NCI-H1092 (cell line): ENCODE results near the gene MOGAT3.

ENCODE experiments used
- DNase-seq: peaks from one replicate; lab custom pipeline; 2025; lab: John Stamatoyannopoulos, UW

Gene MOGAT3

DNA sequence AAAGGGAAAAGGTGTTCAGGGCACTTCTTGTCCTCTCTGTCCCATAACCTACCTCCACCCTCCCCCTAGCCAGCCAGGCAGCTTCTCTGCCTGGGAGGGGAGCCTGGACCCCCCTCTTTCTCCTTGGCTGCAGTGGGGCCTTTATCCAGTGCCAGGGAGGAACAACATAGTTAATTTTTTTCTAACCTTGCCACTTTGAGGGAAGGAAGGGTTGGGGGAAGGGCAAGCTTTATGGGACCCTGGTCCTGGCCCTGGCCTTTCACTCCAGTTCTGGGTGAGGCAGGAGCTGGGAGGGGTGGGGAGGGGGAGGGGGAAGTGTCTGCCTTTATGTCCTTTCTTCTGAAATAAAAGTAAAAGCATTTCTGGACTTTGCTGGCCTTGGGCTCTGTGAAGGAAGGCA lies 39.9 kb downstream of the MOGAT3 start:
- no peak for DNase-seq

DNA sequence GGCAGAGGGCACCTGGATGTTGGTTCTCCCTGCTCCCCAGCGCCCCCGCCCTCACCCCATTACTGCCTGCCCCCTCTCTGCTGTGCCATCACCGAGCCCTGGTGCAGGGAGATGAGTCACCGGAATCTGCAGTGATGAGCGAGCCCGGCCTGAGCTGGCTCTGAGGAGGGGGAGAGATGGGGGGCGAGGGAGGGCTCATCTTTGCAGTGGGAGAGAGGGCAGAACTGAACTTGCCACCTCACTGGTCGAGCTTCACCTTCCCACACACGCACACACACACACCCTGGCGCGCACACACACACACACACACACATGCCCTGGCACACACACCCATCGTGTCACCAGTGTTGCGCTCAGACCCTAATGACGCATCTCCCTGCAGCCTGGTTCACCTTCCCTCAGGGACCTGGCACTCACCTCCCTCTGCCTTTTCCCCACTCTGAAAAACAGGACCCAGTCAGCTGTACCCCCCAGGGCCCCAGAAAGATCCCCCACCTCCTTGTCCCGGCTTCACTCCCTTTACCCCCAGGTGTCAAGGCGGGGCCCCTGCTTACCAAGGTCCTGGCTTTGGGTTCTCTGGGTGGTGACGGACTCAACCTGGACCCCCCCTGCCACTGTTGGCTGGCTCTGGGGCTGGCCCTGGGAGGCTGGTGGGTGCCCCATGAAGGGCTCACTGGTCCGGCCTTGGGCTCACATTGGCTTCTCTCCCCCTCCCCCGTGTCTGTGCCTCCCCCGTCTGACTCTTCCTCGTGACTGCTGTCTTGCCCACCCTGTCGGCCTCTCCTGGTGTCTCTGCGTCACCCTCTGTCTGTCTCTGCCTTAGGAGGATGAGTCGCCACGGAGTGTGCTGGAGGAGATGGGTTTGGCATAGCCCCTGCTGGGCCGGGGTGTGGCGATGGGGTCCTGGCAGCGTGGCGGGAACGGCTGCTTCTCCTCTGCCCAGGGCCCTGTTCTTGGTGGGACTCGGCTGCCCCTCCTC lies 40.9 kb downstream of the MOGAT3 start:
- no peak for DNase-seq

DNA sequence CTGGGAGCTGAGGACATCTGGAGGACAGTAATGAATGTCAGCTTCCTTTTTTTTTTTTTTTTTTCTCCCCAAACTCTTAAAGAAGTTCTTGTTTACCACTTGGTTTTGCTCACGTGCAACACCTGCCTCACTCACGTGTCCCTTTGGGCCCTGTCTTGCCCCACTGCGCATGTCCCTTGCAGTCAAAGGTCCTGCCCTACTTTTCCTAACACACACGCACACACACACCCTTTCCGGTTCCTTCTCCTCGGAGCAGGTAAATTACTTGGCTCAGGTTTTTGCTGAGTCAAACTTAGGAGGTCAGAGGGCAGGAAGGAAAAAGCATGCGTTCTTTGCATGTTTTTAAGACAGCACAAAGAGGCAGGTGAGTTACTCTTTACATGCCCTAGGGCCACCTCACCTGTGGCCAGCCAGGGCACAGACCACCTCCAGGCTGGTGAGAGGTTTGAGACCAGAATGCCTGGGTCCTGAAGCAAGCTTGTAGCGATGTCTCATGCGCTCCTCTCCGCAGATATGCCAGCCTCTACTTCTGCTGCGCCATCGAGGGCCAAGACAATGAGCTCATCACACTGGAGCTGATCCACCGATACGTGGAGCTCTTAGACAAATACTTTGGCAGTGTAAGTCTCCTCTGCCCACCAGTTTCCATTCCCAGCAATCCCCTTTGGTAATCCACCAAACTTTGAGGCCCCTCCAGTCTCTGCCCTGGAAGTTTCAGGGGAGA lies 43.8 kb downstream of the MOGAT3 start:
- no peak for DNase-seq

DNA sequence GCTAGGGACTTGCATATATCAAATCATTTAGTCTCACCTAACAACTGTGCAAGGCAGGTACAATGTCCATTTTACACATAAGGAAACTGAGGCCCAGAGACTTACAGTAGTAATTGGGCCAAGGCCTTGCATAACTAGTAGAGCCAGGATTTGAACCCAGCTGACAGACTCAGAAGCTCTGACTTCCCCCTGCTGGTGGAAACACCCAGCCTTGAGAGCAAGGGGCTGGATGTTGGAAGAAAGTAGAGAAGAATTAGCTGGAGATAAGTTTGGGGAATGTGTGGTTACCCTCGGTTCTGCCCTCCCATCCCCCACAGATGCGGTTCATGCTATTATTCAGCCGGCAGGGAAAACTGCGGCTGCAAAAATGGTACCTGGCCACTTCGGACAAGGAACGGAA lies 44.6 kb downstream of the MOGAT3 start:
- no peak for DNase-seq

DNA sequence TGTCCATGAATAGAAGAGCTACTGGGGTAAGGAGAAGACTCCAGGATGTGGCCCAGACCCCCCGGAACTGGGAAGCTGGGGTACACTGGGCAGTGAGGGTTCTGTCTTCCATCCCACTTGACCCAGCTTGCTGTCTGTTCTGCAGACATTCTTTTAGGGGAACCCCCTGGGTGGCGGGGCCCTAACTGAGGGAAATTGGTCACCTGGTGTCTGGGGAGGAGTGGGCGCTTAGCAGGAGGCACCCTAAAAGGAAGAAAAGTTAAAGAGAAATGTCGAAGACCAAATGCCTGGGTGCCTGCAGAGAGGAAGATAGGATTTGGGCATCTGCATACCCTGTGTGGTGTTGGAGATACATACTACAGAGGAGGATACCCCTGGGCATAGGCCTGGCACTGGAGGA lies 45.5 kb downstream of the MOGAT3 start:
- DNase-seq, result no peak

DNA sequence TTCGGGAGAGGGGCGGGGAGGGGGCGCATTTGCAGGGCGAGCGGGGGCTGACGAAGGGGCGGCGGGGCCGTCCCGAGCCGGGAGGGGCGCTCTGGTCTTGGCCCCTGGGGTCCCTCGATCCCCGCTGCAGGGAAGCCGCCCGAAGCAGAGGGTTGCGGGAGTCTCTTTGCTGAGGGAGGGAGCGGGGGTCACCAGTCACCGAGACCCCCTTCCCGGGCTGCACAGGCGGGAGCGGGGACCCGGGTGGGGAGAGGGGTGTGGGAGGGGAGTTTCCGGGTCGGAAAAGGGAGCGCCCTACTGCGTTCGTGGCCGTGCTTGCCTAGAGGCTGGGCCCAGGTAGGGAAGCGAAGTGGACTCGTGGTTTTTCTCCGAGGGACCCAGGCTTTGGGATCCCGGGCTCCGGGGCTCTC lies 46.1 kb downstream of the MOGAT3 start:
- DNase-seq, result no peak

DNA sequence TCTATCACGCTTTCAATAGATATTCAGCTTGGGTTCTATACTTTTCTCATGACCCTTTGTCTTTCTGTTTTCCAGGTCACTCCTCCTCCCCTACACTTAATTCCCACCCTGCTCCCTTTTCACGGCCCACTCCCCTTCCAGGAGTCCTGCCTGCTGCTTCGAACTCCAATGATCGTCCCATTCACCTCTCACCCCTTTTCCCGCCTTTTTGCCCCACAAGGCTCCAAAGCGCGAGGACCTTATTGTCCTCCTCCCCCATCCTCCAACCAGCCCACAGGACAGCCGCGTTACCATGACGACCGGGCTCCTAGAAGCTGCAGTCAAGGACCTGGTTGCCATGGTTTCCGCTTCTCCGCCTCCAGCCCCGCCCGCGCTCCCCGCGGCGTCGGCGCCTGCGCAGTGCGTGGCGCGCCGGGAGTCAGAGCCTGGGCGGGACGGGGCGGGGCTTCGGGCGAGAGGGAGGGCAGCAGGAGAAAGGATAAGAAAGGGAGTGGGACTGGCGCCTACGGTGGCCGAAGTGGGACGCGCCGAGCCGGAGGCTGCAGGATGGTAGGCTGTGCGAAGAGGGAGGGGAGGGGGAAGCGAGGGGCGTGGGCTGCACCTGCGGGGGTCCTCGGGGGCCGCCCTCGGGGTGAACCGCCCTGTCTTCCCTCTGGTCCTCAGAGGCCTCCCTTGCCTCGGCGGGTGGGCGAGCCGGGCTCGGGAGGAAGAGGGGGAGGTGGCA lies 46.7 kb downstream of the MOGAT3 start, which contains the start of gene AP1S1:
TSS of gene AP1S1 (plus strand) at position 508 of the 724 bp plus-strand sequence. CDS start at position 547, 39 bp downstream.
- DNase-seq, result peak; percentile 98

DNA sequence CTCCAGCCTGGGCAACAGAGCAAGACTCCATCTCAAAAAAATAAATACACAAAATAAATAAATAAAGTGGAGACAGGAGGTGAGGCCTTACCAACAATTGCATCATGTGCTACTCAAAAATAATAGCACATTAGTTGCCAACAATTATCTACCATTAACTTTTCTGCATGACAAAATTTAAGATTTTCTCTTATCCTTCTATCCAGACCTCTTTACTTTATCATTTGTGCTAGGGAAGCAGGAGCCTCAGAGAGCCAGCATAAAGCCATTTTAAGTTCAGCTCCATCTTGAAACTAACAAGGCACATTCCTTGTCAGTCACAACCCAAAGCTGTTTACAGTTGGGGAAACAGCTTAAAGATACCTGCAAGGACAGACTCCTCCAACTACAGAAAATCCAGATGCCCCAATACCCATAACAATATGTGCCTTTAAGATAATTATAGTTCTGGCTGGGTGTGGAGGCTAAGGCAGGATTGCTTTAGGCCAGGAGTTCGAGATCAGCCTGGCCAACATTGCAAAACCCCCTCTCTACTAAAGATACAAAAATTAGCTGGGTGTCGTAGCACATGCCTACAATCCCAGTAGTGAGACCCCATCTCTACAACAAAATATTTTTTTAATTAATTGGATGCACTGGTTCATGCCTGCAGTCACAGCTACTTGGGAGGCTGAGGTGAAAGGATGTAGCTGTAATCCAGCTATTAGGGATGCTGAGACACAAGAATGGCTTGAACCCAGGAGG lies 48.8 kb downstream of the MOGAT3 start:
- no peak for DNase-seq
